GM21576 (cell line): ENCODE measurements around the gene MAPKAP1.

Experiments used
- ATAC-seq: cut with Tn5 transposase; IDR thresholded peaks from one replicate; pipeline ENCODE4 v1.9.1; 2021; ENCODE audit warnings: mild to moderate bottlenecking, moderate library complexity; ENCODE audit not compliant: unreplicated experiment

Gene MAPKAP1

GRCh38 chr9:125436613-125437443 is 270.2 kb downstream of the MAPKAP1 start:
- no peak for ATAC-seq

- no peak for ATAC-seq
Measured at GRCh38 chr9:125435776-125436612, 271.0 kb downstream of the MAPKAP1 start.

- no peak for ATAC-seq
Measured at GRCh38 chr9:125434986-125435775, 271.8 kb downstream of the MAPKAP1 start.

GRCh38 chr9:125433461-125434011 is 273.5 kb downstream of the MAPKAP1 start:
- no peak for ATAC-seq

- ATAC-seq, result no peak
Measured at GRCh38 chr9:125432715-125433385, 274.2 kb downstream of the MAPKAP1 start.

- ATAC-seq, result no peak
Measured at GRCh38 chr9:125431741-125432271, 275.2 kb downstream of the MAPKAP1 start.

GRCh38 chr9:125431012-125431305 is 276.0 kb downstream of the MAPKAP1 start:
- no peak for ATAC-seq

GRCh38 chr9:125430161-125431011 is 276.6 kb downstream of the MAPKAP1 start:
- no peak for ATAC-seq

- no peak for ATAC-seq
Measured at GRCh38 chr9:125429476-125430160, 277.4 kb downstream of the MAPKAP1 start.

GRCh38 chr9:125428902-125429467 is 278.0 kb downstream of the MAPKAP1 start:
- no peak for ATAC-seq

GRCh38 chr9:125428060-125428901 is 278.7 kb downstream of the MAPKAP1 start:
- no peak for ATAC-seq

- ATAC-seq, result no peak
Measured at GRCh38 chr9:125427556-125427955, 279.5 kb downstream of the MAPKAP1 start.

- no peak for ATAC-seq
Measured at GRCh38 chr9:125426926-125427325, 280.1 kb downstream of the MAPKAP1 start.

- no peak for ATAC-seq
Measured at GRCh38 chr9:125425901-125426515, 281.0 kb downstream of the MAPKAP1 start.

- no peak for ATAC-seq
Measured at GRCh38 chr9:125425170-125425897, 281.7 kb downstream of the MAPKAP1 start.

- ATAC-seq, result no peak
Measured at GRCh38 chr9:125423964-125424363, 283.0 kb downstream of the MAPKAP1 start.
